ENCODE measurements around the gene TYRO3.

The TYRO3 gene

GRCh38 chr15:41631880-41632470 is 73.0 kb downstream of the TYRO3 start:
- no peak overlapping the region for H3K4me3 ChIP-seq (ENCODE audit: low read depth, low read length)
- DNase-seq (ENCODE audit: low read depth) = no peak
